K562 (cell line): ENCODE measurements around the gene ZNF549. TPM values are rescaled to one million over a fixed set of nuclear protein-coding genes. Genes with fewer than 3 reads are reported as not detected.

ENCODE experiments used
- DIDO1 ChIP-seq: fragments of 450-650 bp; IDR thresholded peaks from 2 replicates; pipeline ENCODE4 v1.6.1; 2016; ENCODE audit warnings: low read depth, missing biosample characterization, missing genetic modification characterization
- ELF1 ChIP-seq: fragments of 200-800 bp; sonication (Bioruptor generic); IDR thresholded peaks from 2 replicates; pipeline ENCODE4 v1.6.1; 2016; ENCODE audit warnings: missing genetic modification characterization, missing compliant biosample characterization
- FOXJ3 ChIP-seq: sonication (generic); formaldehyde crosslinking; IDR thresholded peaks from 2 replicates; pipeline ENCODE4 v1.4.0; 2020; ENCODE audit warnings: mild to moderate bottlenecking, missing genetic modification reagents
- NONO ChIP-seq, 2 experiments: fragments of 200-400 bp in 1 of 2; fragments of 450-650 bp in 1 of 2; formaldehyde crosslinking in 1 of 2; IDR thresholded peaks; 2 replicates each; pipeline ENCODE4 v1.6.1; 2017; ENCODE audit warnings: low read depth in 2 of 2, mild to moderate bottlenecking in 2 of 2, moderate library complexity in 2 of 2, low read length in 1 of 2
- TAL1 ChIP-seq: fragments of 450-650 bp; IDR thresholded peaks from 2 replicates; pipeline ENCODE4 v1.6.1; 2016; ENCODE audit warnings: mild to moderate bottlenecking
- TBL1XR1 ChIP-seq, 2 experiments: IDR thresholded peaks; 2 replicates each; pipeline ENCODE4 v1.6.1; 2012; ENCODE audit warnings: improper control_type of control experiment in 2 of 2, low read length in 2 of 2, mild to moderate bottlenecking in 1 of 2
- TCF3 ChIP-seq: sonication (generic); formaldehyde crosslinking; IDR thresholded peaks from 2 replicates; pipeline ENCODE4 v1.4.0; 2020; ENCODE audit warnings: mild to moderate bottlenecking, missing genetic modification reagents
- TRIM24 ChIP-seq, 2 experiments: fragments of 450-650 bp; IDR thresholded peaks; 2 replicates each; pipeline ENCODE4 v1.6.1; 2016
- ZNF184 ChIP-seq: sonication (generic); formaldehyde crosslinking; IDR thresholded peaks from 2 replicates; pipeline ENCODE4 v1.5.0; 2020; ENCODE audit warnings: missing genetic modification reagents
- ZNF232 ChIP-seq: sonication (generic); formaldehyde crosslinking; IDR thresholded peaks from 2 replicates; pipeline ENCODE4 v1.8.0; 2022; ENCODE audit warnings: mild to moderate bottlenecking, missing genetic modification reagents
- polyA plus RNA-seq, 8 experiments: library from polyadenylated mRNA; depleted of rRNA in 4 of 8; stranded (reverse) in 5 of 8; unstranded in 3 of 8; fragments of >200 nt; fragmentation: Nextera tagmentation in 2 of 8; fragmentation: Illumina TruSeq in 1 of 8; extraction: Ambion mirVana in 2 of 8; extraction: Trizol in 1 of 8; gene quantifications; 2 replicates each; pipeline versions ENCODE4 v1.2.1 to v1.2.3, GENCODE V29; 2011 to 2014; ENCODE audit warnings: inconsistent platforms in 1 of 8, missing spikeins in 1 of 8
- total RNA-seq, 7 experiments: library from RNA; depleted of rRNA in 6 of 7; stranded (reverse); fragments of >200 nt in 6 of 7; fragmentation: Illumina TruSeq in 2 of 7; extraction: Trizol in 2 of 7; gene quantifications; 2 replicates each; pipeline versions ENCODE4 v1.2.1 to v1.2.3, GENCODE V29; 2011 to 2021; ENCODE audit warnings: low replicate concordance in 1 of 7
- TF ChIP-seq, protein P1 (sequence below), 2 experiments: IDR thresholded peaks; 2 replicates each; pipeline ENCODE4 v1.6.1; 2012; ENCODE audit warnings: improper control_type of control experiment in 2 of 2, low read depth in 2 of 2, low read length in 2 of 2, borderline replicate concordance in 1 of 2
- TF ChIP-seq, protein P2 (sequence below): fragments of 250-450 bp; sonication (Bioruptor Pico); IDR thresholded peaks from 2 replicates; pipeline ENCODE4 v1.9.0; 2021; ENCODE audit warnings: mild to moderate bottlenecking
- TF ChIP-seq, protein P3 (sequence below): sonication (generic); formaldehyde crosslinking; IDR thresholded peaks from 2 replicates; pipeline ENCODE4 v1.4.0; 2020; ENCODE audit warnings: mild to moderate bottlenecking, missing genetic modification reagents
- TF ChIP-seq, protein P4 (sequence below): fragments of 250-450 bp; sonication (Bioruptor Pico); IDR thresholded peaks from 2 replicates; pipeline ENCODE4 v1.4.0; 2020; ENCODE audit warnings: mild to moderate bottlenecking, moderate library complexity, borderline replicate concordance
- TF ChIP-seq, protein P5 (sequence below), 3 experiments: fragments of 200-800 bp in 1 of 3; fragments of 250-450 bp in 1 of 3; fragments of 450-650 bp in 1 of 3; sonication (Bioruptor Pico) in 1 of 3; sonication (Bioruptor generic) in 1 of 3; formaldehyde crosslinking in 1 of 3; IDR thresholded peaks; 2 replicates each; pipeline versions ENCODE4 v1.6.1 to v1.8.0; 2016 to 2022; ENCODE audit warnings: mild to moderate bottlenecking in 2 of 3, missing genetic modification characterization in 2 of 3, missing compliant biosample characterization in 1 of 3, moderate library complexity in 1 of 3

The ZNF549 gene
- total and polyA plus RNA-seq, 9 of the 15 experiments (the other 6 are each of a cell fraction or from before 2014, with no cell fraction given) = 0.03 to 0.68 (median 0.25) TPM

DNA sequence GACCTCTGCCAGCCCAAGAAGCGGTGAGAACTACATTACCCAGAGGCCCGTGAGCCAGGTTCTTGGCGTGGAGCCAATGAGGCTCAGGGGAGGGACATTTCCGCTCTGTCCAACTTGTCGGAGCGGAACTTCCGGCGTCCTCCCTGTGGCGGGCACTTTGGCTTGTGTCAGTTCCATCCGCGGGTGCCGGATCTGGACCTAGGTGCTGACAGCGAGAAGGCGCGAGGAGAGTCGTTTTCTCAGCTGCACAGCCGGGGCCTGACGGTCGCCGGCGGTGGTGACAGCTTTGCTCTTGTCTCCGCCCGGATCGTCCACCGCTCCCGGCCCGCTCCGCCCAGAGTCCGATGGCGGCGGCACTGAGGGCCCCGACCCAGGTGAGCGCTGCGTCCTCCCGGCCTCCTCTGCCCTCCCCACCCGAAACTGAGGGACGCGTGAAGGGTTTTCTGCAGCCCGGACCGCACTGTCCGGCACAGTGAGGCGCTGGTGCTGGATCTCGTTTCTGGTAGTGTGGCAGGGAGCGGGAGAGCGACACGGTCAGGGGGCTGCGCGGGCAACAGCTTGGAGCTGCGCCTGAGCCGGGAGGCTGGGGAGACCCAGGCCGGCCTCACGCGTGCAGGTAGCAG is 72.7 kb downstream of the ZNF549 start, which contains the start of gene ZNF530 (continued):
- TF ChIP-seq ZNF184 (CRISPR knock-in tag) (no peak), FOXJ3 (CRISPR knock-in tag) (no peak), ZNF232 (CRISPR knock-in tag) (no peak), NONO (IDR thresholded peaks at IDR 0.05; ENCODE audit: low read depth in 2 of 2, low read length in 1 of 2) (no peak), TCF3 (CRISPR knock-in tag) (no peak), TRIM24 (IDR thresholded peaks at IDR 0.05) (no peak), DIDO1 (tag) (no peak), TBL1XR1 (IDR thresholded peaks at IDR 0.05; ENCODE audit: low read length in 2 of 2) (no peak), ELF1 (tag) (peak; percentile 59), TAL1 (no peak)
- TF ChIP-seq, protein P1, sequence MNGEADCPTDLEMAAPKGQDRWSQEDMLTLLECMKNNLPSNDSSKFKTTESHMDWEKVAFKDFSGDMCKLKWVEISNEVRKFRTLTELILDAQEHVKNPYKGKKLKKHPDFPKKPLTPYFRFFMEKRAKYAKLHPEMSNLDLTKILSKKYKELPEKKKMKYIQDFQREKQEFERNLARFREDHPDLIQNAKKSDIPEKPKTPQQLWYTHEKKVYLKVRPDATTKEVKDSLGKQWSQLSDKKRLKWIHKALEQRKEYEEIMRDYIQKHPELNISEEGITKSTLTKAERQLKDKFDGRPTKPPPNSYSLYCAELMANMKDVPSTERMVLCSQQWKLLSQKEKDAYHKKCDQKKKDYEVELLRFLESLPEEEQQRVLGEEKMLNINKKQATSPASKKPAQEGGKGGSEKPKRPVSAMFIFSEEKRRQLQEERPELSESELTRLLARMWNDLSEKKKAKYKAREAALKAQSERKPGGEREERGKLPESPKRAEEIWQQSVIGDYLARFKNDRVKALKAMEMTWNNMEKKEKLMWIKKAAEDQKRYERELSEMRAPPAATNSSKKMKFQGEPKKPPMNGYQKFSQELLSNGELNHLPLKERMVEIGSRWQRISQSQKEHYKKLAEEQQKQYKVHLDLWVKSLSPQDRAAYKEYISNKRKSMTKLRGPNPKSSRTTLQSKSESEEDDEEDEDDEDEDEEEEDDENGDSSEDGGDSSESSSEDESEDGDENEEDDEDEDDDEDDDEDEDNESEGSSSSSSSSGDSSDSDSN (IDR thresholded peaks at IDR 0.05; ENCODE audit: borderline replicate concordance in 1 of 2, low read depth in 2 of 2, low read length in 2 of 2) = no peak
- TF ChIP-seq, protein P2, sequence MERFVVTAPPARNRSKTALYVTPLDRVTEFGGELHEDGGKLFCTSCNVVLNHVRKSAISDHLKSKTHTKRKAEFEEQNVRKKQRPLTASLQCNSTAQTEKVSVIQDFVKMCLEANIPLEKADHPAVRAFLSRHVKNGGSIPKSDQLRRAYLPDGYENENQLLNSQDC (CRISPR knock-in tag) = no peak
- TF ChIP-seq, protein P3, sequence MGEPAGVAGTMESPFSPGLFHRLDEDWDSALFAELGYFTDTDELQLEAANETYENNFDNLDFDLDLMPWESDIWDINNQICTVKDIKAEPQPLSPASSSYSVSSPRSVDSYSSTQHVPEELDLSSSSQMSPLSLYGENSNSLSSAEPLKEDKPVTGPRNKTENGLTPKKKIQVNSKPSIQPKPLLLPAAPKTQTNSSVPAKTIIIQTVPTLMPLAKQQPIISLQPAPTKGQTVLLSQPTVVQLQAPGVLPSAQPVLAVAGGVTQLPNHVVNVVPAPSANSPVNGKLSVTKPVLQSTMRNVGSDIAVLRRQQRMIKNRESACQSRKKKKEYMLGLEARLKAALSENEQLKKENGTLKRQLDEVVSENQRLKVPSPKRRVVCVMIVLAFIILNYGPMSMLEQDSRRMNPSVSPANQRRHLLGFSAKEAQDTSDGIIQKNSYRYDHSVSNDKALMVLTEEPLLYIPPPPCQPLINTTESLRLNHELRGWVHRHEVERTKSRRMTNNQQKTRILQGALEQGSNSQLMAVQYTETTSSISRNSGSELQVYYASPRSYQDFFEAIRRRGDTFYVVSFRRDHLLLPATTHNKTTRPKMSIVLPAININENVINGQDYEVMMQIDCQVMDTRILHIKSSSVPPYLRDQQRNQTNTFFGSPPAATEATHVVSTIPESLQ (CRISPR knock-in tag) = no peak
- TF ChIP-seq, protein P4, sequence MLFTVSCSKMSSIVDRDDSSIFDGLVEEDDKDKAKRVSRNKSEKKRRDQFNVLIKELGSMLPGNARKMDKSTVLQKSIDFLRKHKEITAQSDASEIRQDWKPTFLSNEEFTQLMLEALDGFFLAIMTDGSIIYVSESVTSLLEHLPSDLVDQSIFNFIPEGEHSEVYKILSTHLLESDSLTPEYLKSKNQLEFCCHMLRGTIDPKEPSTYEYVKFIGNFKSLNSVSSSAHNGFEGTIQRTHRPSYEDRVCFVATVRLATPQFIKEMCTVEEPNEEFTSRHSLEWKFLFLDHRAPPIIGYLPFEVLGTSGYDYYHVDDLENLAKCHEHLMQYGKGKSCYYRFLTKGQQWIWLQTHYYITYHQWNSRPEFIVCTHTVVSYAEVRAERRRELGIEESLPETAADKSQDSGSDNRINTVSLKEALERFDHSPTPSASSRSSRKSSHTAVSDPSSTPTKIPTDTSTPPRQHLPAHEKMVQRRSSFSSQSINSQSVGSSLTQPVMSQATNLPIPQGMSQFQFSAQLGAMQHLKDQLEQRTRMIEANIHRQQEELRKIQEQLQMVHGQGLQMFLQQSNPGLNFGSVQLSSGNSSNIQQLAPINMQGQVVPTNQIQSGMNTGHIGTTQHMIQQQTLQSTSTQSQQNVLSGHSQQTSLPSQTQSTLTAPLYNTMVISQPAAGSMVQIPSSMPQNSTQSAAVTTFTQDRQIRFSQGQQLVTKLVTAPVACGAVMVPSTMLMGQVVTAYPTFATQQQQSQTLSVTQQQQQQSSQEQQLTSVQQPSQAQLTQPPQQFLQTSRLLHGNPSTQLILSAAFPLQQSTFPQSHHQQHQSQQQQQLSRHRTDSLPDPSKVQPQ (CRISPR knock-in tag) = no peak
- TF ChIP-seq, protein P5, sequence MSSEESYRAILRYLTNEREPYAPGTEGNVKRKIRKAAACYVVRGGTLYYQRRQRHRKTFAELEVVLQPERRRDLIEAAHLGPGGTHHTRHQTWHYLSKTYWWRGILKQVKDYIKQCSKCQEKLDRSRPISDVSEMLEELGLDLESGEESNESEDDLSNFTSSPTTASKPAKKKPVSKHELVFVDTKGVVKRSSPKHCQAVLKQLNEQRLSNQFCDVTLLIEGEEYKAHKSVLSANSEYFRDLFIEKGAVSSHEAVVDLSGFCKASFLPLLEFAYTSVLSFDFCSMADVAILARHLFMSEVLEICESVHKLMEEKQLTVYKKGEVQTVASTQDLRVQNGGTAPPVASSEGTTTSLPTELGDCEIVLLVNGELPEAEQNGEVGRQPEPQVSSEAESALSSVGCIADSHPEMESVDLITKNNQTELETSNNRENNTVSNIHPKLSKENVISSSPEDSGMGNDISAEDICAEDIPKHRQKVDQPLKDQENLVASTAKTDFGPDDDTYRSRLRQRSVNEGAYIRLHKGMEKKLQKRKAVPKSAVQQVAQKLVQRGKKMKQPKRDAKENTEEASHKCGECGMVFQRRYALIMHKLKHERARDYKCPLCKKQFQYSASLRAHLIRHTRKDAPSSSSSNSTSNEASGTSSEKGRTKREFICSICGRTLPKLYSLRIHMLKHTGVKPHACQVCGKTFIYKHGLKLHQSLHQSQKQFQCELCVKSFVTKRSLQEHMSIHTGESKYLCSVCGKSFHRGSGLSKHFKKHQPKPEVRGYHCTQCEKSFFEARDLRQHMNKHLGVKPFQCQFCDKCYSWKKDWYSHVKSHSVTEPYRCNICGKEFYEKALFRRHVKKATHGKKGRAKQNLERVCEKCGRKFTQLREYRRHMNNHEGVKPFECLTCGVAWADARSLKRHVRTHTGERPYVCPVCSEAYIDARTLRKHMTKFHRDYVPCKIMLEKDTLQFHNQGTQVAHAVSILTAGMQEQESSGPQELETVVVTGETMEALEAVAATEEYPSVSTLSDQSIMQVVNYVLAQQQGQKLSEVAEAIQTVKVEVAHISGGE (CRISPR knock-in tag; IDR thresholded peaks at IDR 0.05) = peak; percentile 31 to 93 (median 70); a peak in 5 of 6 replicates
